Occipital lobe (tissue), 2 donors: Measurements from ENCODE around the gene MEG3. TPM values are rescaled to one million over a fixed set of nuclear protein-coding genes. Genes with fewer than 3 reads are reported as not detected.
"Not testable (repeated sequence)": the region's sequence is repeated elsewhere in the genome, so short reads cannot be mapped to it uniquely, and the experiment has no call there.

Source experiments
- DNase-seq: peaks from one replicate; lab custom pipeline; 2025; lab: John Stamatoyannopoulos, UW
- total RNA-seq: library from RNA; depleted of rRNA; stranded (reverse); fragments of >200 nt; gene quantifications from one replicate; pipeline ENCODE4 v1.2.3, GENCODE V29; 2014

Gene MEG3
- total RNA-seq, 1 donor from 2014 or later, result 92.5 TPM

DNA sequence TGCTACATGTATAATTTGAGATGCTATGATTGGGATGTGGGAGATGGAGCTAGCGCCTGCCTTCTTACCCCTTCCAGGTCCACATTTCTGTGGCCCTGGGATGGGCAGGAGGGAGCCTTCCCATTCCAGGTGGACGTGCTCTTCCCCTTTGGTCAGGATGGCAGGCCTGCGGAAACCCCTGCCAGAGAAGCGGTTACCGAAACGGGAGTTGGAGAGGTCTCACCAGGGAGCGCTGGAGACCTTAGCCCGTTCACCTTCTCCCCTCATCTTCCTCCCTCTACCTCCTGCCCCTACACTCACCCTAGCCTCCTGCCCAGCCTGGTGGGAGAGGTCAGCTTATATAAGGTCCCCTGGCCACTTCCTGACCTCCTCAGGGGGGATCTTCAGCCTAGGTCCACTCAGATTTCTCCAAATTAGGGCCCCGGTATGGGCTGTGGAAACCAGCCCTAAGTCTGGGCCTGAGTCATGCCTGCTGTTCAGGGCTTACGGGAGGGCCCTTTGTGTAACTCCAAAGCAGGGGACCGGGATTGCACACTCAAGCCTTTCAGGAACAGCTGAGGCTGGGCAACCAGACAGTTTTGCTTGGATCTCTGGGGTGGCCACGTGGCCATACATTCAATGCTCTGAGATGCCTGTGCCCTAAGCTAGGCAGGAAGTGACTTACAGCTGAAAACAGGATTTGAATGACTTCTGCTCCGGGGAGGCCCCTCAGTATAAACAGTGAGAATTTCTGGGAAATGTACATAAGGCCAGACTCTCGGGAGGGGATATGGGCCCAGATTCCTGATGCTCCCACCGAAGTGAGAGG is 10.2 kb upstream of the MEG3 start:
- DNase-seq, result no peak

DNA sequence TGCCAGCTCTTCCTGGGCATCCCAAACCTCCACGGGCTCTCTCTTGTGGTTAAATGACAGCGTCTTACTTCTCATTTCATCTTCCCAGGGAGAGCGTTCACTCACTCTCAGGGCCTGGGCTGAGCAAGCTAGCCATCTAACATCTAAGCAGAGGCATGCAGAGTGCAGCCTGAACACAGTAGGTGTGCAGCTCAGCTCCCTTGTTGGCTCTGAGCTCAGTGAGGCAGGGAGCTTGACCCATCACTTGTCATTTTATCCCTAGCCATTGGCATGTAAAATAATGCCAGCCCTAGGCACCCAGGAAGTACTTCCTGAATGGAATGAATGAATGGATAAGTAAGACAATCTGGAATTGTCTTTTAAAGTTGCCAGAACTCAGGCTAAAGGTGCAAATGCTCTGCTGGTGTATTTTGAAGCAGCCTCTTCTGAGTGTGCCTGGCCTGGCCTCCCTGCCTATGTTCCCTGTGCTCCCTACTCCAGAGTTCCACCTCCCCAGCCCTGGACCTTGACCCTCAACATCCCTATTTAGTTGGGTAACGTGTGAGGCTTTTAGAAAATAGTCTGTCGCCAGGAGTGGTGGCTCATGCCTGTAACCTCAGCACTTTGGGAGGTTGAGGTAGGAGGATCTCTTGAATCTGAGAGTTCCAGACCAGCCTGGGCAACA is 9.5 kb upstream of the MEG3 start:
- no peak for DNase-seq

DNA sequence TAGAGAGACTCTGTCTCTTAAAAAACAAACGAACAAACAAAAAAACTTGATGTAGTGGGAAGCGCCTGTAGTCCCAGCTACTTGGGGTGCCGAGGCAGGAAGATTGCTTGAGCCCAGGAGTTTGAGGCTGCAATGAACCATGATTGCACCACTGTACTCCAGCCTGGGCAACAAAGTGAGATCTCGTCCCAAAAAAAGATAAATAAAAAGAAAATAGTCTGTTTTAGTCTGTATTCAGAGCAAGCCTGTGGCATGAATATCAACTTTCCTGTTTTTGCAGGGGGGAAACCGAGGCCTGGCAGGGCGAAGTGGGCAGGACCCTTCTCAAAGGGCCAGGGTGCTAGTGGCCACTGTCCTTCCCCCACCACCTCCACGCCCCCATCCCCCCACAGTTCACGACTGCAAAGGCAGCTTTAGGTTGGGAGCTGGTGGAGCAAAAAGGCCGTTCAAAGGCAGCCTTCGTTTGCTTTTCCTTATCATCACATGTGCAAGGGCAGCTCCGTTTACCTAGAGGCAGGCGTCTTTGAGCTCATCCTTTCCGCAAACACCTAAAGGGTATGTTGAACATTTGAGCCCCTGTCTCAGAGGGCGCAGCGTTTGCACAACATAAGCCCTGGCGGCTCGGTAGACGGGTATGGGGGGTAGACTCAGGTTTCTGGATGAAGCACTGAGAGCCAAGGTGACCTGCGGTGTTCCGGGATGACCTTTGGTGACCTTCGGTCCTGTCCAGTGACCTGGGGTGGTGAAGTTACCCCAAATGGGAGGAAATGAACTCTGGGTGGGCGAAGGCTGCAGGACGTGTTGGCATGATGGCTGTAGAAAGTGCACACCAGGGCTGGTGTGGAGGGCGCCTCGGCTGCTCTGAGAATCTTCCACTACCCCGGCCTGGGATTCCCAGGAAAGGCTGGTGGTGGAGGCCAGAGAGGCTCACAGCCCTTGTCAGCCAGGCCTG is 8.7 kb upstream of the MEG3 start:
- no peak for DNase-seq

DNA sequence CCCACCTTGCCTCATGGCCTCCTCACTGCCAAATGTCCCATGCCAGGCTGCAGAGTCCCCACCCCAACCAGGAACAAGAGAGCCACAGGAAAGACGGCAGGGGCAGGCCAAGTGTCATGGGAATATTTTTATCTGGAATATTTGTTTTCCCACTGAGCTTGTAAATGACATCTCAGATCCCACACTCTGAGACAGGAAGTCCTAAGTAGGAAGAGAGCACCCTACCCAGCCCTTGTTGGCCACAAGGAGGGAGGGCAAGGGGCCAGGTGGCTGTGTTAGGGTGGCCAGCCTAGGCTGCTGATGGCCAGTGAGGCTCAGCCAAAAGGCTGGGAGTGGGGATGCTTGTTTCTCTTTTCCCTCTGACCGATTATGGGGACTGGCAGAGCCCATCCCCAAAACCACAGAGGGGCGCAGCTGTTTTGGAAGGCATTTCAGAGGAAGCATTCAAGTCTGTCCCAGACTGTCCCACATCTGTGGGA is 7.7 kb upstream of the MEG3 start:
- no peak for DNase-seq

DNA sequence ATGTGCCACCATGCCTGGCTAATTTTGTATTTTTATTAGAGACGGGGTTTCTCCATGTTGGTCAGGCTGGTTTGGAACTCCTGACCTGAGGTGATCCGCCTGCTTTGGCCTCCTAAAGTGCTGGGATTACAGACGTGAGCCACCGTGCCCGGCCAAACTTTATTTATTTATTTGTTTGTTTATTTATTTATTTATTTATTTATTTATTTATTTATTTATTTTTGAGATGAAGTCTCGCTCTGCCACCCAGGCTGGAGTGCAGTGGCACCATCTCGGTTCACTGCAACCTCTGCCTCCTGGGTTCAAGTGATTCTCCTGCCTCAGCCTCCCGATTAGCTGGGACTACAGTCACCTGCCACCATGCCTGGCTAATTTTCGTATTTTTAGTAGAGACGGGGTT is 7.0 kb upstream of the MEG3 start:
- not testable (repeated sequence) for DNase-seq

DNA sequence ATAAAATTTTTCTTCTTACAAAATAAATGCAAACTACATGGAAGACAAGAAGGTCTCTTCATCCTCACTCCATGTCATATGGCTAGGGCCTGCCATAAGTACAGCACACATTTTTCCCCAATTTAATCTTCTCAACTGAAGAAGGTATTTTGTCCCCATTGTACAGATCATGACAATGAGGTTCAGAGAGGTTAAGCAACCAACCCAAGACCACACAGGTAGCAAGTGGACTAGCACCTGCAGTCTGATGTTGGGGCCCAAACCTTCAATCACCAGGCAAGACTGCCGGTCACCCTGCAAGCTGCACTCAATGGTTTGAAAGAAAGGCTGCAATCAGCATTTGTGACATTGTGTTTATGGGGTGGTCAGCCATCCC is 6.5 kb upstream of the MEG3 start:
- no peak for DNase-seq

DNA sequence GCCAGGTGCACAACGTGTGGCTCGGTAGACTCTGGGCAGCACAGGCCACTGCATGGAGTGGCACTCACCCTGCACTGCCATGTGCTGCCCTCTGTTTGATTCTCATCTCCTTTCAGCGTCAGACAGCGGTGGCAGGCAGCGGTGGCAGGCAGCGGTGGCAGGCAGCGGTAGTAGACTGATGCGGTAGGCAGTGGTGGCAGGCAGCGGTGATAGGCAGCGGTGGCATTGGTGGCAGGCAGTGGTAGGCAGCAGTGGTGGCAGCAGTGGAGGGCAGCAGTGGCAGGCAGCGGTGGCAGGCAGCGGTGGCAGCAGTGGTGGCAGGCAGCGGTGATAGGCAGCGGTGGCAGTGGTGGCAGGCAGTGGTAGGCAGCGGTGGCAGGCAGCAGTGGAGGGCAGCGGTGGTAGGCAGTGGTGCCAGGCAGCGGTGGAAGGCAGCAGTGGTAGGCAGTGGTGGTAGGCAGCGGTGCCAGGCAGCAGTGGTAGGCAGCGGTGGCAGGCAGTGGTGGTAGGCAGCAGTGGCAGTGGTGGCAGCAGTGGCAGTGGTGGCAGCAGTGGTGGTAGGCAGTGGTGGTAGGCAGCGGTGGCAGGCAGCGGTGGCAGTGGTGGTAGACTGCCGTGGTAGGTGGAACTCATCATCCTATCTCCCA is 6.0 kb upstream of the MEG3 start:
- DNase-seq, result no peak

DNA sequence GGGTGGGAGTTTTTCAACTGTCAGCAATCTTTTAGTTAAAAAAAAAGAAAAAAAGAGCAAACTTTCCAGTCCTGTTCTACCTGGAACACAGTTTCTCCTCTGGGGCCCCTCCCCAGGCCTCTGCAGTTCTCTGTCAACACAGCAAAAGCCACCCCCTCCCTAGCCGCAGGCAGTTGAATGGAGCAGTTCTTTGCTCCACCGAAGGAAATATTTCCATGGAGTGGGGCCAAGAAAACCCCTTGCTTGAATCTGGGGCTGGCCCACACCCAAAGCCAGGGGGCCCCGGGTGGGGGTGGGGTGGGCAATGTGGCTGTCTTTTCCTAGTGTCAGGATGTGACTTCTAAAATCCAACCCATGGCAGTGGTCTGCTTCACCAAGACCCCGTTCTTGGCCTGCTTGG is 5.0 kb upstream of the MEG3 start:
- DNase-seq, result no peak

DNA sequence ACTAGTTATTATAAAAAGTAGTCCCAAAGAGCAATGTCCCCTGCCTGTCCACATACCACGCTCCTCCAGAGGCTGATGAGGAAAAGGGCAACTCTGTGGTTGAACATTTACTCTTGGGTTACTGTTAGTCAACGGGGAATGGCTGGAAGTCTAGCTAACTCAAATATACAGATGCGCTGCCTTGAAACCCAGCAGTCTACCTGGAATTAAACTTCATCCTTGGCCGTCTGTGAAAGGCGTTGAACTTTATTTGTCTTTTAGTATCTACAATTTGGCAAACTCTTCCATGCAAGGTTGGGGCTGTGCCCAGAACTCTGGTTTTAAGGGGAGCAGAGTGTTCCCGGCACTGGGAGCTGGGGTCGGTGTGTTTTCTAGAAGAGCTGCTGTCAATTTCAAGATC is 3.9 kb upstream of the MEG3 start:
- no peak for DNase-seq

DNA sequence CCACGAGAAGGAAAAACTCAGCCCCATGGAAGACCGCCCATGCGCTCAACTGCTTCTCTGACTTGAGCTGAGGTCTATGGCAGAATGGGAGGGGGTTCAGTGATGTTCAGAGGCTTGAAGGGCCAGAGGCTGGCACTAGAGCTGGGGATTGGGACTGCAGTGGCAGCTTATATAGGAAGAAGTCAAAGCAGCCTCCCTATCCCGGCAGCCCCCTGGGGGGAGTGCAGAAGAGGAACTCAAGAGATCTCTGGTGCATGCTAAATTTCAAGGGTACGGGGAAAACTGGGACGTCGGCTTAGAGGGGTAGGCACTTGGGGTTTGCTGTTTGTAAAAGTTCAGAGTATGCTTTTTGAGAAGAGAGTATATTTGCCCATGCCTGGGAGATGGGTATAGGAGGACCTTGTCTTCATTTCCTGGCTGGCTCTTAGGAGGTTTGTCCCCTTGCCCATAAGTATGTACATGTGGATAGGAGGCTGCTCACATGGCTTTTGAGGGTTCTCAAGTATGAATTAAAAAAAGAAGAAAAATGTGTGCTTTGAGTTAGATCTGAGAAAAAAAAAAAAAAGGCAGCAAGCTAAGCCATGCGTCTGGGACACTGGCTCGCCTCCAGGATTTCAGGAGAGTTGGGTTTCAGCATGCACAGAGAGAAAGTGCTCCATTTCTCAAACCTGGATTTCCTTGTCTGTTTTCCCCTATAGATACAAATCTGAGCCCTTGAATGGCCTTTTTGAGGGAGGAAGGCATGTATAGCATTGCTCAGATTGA is 3.2 kb upstream of the MEG3 start:
- DNase-seq, result no peak

DNA sequence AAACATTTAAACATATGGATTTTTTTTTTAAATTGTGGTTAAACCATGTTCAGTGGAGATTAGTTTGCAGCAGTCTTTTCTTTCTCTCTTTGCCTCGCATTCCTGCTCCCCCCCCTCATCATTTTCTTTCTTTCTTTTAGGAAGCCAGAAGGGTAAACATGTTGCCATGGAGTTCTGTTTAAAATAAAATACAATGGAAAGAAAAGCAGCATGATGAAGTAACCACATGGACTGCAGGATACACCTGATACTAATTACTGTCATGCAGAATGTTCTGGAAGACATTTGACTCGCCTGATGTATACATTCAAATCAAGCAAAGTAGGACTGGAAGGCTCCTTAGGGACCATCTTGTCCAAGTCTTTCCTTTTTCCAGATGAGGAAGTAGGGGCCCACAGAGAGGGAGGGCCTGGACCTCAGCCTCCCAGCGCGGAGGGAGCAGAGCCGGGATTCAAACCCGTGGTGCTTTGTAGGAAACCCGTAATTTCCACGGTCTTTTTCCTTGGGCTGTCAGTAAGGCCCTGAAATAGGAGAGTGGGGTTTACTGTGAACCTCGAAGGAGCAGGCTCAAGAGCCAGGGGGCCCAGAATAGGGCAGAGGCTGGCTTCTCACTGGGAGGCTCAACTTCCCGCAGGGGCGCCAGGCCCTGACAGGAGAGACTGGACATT is 2.4 kb upstream of the MEG3 start:
- no peak for DNase-seq

DNA sequence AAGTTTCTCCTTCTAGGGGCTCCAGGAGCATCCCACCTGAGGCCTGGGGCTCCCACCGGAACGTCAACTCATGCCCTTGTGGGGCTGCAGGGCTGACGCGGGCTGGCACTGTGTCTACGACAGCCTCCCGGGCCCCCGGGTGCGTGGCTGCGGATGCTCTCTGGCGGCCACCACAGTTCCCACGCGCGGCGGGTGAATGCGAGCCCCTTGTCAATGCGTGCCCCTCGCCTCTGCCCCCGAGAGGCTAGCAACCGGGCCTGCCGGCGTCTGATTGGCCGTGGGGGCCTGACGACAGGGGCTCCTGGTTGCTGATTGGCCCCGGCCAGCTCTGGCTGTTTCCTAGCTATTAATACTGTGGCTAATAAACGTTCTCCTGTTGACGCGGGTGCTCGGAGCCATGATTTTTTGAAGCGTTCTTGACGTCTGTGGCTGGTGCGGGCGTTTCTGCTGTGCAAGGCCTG is 1.8 kb upstream of the MEG3 start:
- DNase-seq, result peak; percentile 42

DNA sequence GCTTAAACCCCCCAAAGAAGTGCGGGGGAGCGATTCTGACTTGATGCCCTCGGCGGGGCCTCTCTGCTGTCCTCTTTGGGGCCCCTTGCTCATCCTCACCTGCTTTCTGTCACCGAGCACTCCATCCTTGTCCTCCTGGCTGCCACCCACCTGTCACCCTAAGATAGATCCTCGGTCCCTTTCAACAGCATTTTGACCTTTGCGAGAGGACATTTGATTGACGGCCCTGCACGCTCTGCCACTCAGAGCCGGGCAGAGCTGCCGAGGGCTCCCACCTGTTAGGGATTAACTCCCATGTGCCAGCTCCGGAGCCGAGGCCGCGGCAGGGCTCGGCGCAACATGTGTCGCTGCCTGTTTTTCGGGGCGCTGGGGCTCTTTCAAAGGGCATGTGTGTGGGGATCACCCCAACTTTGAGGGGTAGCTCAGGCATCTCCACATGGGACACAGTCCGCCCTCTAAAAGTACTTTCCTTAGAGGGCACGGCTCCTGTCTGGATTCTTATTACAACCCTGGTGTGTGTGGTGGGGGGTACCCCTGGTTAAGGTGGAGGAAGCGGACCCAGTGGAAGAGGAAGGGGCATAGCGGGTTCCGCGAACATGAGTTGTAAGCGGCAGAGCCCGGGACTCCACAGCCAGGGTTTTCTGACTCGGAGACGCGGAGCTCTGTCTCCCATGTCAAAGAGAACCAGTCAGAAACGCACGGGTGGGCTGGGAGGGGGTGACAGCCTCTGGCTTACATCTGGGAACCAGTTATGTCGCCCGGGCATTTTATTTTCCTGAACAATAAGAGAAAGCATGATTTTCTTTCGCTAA is 811 bp upstream of the MEG3 start:
- DNase-seq, result no peak

DNA sequence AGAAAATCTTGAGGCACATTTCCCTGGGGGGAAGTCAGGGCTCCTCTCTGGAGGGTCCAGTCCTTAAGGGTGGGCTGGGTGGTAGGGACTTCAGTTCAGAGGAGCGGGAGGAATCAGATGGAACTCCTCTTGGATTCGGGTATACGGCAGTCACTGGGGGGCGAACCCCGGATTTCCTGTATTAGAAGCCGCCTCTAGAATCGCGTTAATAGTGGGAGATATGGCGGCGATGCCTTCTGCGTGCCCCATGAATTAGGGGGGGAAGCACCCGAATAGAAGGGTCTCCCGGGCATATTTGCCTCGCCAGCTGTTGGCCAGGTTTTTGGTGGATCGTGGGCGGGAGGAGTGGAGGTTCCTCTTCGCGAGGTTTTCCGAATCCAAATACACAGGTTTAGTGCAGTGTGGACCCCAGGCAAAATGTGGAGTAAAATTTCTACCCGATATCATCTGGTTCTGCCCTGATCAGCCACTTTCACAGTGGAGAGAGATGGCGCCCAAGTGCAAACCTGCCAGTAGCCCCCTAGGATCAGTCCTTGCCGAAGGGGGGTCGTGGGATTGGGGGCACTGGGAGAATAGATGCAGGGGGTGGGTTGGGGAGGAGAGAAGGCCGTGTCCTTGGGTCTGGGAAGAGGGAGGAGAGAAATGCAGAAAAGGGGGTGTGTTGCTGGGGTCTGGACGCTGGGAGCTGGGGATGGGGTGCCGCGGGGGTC is 628 bp downstream of the MEG3 start:
- no peak for DNase-seq

DNA sequence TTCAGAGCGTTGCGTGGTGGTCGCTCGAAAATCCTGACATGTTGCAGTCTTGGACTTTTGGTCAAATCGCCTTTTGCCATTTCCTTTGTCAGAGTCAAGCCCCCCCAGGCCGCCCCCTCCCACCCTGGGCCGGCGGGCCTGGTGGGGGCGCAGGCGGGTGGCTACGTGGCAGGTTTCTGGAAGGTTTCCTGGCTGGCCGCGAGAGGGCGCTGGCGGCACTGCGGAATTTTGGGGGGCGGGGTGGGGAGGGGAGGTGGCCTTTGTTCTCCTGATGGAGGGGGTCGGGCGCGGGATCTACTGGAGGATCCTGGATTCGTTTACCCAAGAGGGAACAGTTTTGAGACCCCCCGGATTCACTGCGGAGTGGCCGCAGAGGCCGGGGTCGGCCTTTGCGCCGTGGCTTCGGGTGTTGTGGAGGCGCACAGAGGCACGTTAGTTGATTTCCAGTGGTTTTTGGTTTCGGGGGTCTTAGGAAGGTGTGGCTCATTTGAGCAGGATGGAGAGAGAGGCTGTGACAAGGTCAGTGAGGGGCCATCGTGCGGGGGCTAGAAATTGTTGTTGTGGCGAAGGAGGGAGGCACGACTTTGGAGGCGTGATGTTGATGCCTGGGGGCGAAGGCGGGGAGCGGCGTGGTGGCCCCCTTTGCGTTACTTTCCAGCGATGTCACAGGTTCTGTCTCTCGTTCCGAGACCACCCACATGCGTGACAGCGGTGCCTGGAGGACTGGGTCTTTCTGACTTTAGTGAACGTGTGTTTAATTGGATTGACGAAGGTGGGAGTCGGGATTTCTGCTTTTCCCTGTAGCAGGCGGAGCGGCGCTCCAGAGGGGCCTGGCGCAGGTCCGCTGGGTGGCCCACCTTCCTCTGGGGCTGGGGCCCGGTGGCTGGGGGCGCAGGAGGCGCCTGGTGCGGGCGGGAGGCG is 1.4 kb downstream of the MEG3 start:
- no peak for DNase-seq

DNA sequence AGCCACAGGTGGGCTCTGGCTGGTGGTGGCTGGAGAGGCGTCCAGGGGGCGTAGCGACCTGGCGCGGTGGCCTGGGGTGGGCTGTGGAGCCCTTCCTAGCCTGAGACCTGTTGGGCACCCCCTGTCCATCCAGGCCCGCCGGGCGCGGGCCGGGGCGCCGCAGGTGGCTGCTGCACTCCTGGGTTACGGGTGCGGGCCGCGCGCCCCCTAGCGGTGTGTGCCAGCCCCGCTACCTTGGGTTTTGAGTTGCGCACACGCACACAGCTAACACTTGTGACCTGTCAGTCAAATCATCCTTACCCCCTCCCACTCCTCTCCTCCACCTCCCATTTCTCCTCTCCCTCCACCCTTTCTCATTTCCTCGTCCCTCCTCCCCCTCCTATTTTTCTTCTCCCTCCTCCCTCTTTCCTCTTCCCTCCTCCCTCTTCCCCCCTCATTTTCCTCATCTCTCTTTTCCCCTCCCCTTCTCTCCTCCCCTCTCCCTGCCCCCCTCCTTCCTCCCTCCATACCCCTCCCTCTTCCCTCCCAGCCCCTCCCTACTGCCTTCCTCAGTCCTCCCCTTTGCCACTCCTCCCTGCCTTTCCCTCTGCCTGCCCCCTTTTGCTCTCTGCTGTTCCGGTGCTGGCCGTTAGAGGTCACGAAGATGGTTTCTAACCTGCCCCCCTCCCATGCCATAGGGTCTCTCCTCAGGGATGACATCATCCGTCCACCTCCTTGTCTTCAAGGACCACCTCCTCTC is 2.3 kb downstream of the MEG3 start:
- DNase-seq, result peak; percentile 22

DNA sequence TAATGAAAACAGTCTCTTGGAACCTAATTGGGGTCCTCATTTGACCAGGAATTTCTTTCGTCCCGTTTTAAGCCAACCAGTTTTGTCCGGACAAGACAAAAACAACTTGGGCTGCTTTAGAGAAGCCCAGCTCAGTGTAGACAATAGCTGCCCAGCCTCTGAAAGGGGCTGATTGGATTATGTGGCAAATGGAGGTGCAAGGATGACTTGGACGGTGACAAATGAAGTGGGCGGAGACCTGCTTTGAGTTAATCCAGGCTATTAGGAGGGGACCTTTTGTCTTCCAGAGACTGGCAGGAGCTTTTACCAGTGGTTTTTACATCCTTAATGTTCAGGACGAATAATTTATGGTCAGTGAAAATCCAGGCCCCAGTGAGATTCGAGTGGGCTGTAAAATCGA is 4.8 kb downstream of the MEG3 start:
- DNase-seq, result no peak
